T follicular helper cell (primary cell): ENCODE measurements around the gene AP3B1.

Experiments
- DNase-seq: peaks from one replicate; pipeline ENCODE4 v3.0.0-alpha.2; 2020; ENCODE audit warnings: low read depth

Gene AP3B1

DNA sequence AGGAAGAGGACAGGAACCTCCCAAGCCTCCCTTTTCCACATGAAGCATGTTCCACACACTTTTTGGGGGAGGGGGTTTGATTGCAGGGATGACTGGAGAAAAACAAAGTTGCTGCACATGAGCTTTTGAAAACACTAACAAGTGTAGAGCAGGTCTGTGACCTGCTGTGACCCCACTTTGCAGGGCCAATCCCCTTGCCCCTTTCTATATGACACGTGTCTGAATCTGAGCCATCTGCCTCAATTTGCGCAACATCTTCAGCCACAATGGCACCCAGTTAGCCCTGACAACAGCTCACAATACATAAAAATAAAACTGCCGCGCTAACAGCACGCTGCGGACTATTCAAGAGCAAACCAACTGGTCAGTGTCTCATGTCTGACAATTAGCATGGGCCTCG is 290.6 kb downstream of the AP3B1 start:
- DNase-seq, result no peak

DNA sequence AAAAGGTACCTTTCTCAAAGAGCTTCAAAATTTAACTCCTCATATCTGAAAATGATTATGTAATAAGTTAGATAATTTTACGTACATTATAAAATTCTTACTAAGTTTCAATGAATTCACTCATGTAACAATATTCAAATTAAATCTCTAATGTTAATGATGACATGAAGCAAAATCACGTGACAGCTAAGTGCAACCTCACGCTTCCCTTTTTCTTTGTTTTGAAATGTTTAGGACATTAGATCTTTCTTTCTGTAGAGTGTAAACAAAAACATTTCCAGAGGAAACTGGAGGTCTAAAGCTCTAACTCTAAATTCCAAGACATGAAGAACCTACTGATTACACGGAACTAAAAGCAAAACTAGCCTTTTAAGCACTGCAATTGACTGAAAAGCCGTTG is 291.0 kb downstream of the AP3B1 start:
- DNase-seq, result no peak

DNA sequence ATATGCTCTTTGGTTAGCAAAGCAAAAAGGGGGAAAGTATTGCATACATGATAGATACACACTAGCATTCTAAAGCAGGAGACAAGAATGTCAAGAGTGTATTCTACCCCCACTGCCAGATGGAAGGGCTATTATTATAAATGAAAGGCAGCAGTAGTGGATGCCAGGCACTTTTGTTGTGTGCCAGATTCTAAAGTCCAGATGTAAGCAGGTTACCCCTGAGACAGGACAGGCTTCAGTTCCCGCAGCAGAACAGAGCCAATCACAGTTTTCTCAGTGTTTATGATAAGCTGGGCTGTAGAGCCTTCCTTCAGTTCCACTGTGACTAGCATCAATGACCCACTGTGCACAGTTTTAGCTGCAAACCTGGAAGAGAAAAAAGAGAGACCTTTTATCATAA is 291.8 kb downstream of the AP3B1 start:
- DNase-seq, result no peak

DNA sequence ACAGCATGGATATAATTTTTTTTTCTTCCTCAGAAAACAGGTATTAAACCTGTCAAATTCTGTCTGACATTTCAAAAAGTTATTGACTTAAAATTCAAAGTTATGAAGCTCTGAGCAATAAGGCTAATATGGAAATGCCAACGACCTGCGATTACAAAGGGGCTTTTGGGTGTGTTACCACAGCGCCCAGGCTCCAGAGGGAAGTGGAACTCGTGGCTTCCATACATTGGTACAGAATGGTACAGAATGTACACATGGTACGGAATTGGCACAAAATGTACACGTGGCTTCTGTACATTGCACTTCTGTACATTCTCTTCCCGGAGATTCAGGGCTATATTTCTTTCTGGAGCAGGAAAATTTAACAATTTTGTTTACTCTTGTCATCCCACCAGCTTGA is 293.3 kb downstream of the AP3B1 start:
- DNase-seq, result no peak

DNA sequence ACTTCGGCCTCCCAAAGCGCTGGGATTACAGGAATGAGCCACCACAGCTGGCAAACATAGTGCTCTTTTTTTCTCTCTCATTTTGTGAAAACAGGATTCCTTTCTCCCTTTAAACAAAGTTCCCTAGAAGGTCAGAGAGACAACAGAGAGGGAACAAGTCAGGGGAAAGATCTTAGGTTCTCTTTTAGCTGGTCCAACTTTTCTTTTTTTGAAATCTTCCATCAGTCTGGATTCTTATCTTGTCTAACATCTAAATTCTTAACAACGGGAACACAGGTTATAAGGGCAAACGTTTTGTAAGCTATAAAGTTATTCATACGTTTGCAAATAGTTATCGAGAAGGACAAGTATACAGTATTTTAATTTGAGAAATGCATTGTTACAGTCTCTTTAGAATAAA is 294.3 kb downstream of the AP3B1 start:
- no peak for DNase-seq

DNA sequence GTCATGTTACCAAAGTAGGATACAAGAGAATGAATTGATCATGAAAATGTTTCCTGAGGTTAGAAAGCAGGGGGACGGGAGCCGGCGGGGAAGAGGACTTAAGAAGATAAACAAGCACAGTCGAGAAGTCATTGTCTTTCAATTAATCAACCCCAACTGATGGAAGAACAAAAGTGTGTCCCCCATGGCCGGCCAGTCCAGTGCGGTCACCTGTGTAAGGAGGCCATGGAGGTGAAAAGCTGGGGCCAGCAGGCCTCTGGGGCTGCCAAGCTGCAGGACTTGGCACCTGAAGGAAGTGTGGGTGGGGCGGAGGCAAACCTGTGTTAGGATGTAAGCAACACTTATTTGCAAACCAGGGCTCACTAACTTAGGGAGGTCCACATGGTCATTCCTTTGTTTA is 295.1 kb downstream of the AP3B1 start:
- DNase-seq, result no peak

DNA sequence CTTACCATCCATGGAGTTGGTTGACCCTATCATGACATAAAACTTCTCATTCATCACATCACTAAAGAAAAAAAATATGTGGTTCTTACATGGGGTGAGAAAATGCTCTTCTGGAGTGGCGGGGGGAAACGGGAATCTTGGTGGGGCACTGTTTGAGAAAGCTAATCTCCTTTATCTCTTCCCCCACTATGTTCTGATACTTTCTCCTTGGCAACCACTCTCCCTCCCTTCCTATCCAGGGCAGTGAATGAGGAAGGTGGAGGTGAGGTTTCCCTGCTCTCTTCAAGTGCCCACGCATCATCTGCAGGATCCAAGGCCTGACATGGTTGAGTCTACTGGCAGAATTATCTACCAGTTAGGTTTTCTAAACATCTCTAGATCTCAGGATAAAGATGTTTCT is 297.6 kb downstream of the AP3B1 start:
- no peak for DNase-seq

DNA sequence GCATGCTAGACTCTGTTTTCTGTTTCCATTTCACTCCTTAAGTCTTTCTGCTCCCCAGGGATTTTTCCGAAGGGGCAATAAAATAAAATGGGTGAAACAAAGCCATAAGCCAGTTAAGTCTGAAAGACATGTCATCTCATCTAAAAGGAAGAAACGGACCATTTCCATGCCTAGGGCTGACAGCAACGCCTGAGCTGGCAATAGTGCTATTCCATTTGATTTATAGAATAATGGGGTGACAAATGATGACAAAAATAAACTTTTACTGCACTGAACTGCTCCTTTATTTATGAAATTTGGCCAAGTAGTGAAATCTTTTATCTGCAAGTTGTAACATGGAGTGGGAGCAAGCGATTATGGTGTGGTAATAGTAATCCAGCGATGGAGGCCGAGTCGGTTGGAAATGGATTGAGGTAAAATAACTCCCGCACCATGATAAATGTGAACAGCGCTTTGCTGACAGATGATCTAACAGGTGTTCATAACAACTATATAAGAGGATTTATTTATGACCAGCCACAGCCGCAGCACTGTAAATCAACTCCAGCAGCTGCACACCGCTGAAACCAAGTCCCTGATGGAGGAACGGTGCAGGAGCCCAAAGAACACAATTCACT is 298.6 kb downstream of the AP3B1 start:
- DNase-seq, result no peak

DNA sequence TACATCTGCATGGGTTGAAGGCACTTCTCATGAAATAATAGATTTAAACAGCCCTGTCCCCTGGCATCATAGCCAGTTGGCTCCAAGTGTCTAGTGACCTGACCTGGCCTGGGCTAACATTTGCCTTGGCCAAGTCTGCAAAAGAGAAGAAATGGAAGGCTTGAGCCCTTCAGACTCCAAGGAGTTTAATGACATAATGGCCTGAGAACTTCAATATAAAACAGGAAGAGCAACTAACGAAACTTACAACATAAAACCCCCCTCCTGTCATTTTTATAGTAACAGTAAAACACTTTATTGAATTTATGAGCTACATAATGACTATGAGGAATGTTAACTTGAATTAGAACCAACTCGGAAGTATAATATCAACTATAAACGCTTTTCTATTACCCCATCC is 299.6 kb downstream of the AP3B1 start:
- DNase-seq, result no peak

DNA sequence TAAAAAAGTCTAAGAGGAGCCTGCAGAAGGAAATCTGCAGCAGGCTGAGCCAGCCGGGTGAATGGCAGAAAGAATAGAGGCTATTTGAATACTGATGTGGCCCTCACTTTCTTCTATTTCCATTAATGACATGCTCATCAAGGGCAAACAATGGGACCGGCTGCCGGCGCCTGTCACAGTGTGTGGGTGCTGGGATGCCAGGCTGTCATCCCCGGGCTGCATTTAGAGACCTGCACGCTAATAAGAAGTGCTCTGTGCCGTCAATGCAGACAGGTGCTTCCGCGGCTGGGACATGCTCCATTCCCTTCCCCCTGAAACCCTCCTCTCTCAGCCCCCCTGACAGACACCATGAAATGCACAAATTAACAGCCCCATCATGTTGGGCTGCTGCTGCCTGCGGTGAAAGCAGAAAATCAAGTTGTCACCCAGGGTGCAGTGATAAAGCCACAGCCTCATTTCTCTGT is 300.6 kb downstream of the AP3B1 start:
- no peak for DNase-seq

DNA sequence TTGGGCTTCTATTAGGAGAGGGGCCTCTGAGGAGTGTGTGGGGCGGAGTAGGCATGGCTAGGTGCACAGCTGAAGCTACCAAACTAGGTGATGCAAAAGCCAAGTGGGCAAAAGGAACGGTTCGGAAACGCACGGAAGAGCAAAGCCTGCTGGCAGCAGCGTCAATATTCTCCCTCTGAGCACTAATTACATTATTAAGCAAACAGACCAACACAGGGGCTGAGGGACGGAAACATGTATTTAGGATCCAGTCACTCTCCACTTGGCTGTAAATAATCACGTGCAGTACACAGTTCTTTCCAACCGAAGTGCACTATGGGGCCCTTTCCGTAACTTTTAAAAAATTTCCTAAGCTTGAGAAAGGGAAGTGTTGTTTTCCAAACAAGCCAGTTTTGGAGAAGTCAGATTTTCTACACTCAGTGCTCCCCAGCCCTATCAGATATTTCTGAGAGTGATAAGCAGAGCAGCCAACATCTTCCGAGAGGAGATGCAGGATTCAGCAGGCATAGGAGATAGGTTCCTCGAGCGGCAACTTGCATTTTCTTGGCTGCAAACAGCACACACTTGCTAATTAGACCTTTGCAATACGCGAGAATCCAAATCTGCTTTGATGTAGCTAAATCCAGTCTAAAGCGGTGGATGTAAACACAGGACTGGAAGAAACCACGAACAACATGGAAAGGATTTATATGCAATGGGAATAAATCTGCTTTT is 301.2 kb downstream of the AP3B1 start:
- DNase-seq, result no peak

DNA sequence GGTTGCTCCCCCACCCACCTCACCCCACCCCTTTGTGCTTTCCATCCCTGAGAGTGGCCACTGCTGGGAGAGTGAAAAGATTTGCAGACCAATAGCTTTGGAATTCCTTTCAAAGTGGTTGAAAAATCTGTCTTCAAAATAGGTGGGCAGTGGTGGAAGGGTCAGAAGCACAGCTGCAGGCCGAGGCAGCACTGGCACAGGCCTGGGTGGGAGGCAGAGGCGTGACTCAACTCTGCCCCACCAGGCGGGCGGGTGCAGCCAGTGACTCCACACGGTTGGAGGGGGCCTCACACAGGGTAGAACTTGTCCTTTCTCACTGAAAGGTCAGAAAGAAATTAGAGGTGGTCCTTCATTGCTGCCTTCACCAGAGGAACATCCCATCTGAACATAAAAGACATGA is 303.4 kb downstream of the AP3B1 start:
- DNase-seq, result no peak

DNA sequence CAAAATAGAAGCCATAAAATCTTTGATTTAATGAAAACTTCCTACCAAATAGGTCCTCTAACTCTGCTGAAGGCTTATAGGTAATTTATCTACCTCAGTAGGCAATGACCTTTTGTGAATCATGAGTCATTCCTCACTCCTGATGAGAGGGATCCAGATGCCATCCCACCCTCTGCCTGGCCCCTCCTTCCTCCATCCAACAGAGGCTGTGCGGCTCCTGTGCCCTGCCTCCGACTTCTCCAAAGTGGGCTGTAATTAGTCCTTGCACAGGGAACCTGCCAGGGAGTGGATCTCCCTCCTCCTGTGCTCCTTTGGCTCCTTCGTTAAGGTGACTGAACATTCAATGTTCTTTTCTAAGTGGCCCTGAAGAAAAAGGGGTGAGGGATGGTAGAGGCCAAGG is 304.5 kb downstream of the AP3B1 start:
- no peak for DNase-seq

DNA sequence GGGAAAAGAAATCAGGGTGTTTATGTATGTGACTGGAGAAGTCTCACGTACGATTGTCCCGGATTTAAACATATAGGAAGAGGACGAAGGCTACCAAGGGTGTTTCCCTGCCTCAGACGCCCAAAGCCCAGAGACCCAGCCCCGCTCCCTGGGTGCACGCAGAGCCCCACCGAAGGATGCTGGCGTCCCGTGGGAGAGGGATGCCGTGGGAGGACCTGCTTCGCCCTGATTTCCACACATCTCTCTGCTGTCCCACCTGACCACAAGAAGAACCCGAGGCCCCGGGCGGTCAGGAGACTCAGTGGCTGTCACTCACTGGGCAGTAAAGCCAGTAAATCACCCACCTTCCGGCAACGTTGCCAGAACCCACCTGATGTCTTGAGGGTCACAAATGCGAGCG is 306.5 kb downstream of the AP3B1 start:
- DNase-seq, result no peak

DNA sequence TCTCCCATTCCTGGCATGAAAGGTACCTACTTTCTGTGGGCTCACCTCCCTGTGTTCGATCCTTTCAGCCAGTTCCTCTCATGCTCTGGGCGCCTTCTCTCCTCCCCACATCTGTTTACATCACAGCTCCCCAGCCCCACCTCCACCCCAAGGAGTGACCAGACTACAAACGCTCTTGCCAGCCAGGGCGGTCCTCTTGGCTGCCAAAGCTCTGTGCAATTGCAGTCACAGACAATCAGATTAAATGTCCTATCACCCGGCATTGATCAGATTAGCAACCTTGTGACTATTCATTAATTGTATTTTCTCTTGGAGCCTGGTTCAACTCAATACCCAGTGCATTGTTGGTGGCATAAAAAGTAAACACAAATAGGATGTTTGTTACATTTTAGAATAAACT is 307.2 kb downstream of the AP3B1 start:
- no peak for DNase-seq

DNA sequence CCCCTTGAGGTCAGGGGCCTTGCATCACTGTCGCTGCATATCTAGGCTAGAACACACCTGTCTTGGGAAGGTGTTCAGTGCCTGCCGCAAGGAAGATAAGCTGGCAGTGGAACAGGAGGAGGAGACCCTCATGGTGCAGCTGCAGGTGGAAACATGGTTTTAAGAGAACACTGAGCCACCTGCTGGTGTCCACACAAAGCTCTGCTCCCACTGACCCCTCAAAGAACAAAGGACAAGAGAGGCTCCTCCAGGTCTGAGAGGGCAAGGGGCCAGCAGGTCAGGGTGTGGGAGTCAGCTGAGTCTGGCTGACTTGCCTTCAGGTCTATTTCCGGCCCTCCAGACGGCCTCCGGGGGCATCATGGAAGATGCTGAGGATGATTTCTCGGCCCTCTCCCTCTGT is 308.2 kb downstream of the AP3B1 start:
- no peak for DNase-seq

DNA sequence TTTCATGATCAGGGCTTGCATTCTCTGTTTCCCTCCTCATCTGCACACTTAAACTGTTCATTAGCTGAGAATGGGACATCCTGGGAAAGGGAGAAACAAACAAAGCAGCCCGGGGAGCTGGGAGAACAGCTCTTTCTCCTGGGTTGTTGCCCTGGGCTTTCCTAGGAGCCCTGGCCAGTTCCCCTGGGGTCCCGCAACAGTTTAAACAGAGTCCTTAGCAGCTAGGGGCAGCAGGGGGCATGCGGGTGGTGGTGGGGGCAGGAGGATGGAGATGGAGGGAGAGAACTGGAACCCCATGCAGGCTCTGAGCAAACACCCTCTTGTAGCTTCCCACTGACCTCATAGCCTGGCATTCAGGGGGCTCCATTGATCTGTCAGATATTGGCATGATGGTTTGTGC is 309.3 kb downstream of the AP3B1 start:
- no peak for DNase-seq

DNA sequence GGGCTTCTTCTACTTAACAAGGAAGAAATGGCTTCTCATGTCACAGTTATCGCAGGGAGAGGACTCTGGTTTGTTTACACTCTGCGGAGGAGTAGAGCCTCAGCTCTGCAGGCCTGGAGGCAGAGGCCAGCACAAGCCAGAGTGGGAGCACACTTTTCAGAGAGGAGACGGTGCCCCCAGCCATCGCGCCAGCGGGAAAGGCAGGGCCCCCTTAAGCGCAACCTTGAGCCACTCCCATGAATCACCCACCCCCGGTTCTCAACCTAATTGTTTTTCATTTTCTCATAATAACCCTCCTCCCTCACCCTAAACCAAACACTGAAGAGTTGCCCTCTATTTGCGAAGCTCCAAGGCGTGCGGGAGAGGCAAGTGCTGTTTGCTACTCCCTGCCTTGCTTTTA is 309.9 kb downstream of the AP3B1 start:
- DNase-seq, result no peak

DNA sequence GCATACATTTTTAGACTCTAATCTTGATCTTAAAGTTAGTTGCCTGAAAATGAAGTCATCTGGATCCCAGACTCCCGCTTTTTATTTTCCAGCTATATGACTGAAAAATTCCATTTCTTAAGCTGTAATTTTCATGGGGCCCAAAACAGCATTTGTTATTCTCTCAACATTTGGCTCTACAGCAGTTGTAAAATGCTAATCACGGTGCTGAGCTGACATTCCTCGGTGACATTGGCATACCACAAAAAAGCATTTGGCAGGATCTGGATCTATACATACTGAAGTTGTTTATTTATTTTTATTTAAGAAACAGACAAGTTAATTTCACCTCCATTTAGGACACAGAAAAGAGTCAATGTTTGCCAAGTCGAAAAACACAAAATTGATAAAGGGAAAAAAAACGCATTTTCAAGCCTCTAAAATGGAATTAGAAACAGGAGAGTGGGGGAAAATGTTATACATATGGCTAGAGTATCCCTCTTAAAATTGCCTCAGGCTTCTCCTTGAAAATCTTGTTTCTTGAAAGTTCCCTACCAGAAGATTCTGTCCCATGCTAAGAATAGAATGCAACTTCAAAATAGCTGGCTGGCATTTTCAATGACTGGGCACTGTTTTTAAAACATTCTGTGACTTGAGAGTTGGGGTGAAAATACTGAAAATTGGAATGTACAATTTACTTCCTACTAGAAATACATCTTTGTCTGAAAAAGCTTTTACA is 310.9 kb downstream of the AP3B1 start:
- no peak for DNase-seq

DNA sequence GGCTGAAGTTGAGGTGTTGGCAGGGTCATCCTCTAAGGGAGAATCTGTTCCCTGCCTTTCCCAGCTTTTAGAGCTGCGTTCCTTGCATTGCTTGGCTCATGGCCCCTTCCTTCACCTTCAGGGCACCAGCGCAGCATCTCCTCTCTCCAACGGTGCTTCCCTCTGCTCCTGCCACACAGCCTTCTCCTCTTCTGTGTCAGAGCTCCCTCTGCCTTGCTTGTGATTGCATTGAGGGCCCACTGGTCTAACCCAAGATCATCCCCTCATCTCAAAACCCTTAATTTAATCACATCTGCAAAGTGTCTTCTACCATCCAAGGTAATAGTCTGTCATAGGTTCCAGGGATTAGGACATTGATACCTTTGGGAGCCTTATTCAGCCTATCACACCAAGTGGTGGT is 312.7 kb downstream of the AP3B1 start:
- DNase-seq, result no peak

DNA sequence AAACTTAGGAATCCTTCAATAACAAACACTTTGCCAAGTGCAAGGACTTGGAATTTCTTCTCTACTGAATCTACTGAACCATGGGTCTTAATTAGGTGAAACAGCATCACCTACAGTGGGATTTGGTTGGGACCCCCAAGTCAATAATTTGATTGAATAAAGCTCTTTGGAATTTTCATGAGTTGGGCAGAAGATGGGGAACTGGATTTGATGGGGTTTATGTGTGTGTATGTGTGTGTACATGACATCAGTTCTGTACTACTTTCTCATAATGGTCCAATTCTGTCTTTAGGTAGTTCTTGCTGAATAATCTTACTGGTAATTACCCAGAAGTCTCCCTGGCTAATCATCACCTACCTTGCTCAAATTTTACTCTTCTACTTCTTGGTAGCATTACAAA is 319.9 kb downstream of the AP3B1 start:
- DNase-seq, result no peak

DNA sequence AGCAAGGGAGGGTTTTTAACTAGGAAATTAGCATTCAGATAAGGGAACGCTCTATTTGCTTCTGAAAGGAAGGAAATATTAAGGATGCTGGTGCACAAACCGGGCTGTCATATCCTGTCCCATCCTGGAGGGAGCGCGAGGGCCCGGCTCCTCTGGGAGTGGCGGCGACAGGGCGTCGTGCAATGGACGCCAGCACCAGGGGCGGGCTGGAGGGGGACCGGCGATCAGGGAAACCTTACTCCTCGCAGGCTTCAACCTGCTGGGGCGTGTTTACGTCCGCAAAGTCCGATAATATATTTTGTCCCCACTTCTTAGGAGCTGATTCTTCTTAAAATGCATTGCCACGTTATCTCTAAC is 321.3 kb downstream of the AP3B1 start:
- no peak for DNase-seq

DNA sequence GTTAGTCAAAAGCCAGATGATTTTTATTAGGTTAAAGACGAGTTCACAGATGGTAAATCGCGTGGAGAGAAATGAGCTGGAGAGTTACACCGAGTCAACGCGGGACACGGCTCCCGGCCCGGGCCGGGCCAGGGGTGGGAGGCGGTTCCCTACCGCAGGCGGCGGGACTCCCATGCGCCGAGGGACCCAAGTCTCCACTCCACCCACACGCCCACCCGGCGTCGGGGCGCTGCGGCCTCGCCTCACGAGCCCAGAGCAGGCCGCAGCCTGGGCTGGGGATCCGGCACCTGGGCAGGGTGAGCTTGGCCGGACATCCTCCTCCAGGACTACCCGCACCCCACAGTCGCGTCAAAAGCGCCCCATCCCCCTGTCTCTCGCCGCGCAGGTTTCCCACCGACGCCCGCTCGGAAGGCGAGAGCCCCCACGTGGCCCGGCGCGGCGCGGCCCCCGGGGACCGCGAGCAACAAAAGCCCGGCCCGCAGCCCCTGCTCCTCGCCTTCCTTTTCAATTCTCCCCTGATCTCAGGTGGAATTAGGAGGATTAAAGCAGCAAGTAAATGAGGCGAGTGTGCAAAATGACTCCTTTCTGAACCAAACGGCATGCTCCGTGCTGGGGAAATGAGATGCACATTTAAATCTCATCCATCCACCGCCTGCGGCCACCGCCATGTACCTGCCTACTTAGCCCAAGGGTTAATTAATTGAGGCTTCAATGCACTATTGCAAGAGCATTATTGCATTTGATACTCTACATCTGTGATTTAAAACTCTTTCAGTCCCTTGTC is 321.8 kb downstream of the AP3B1 start:
- no peak for DNase-seq
